GM19438 (cell line): Measurements from ENCODE around the gene C11orf24.
"Not testable (repeated sequence)": the region's sequence is repeated elsewhere in the genome, so short reads cannot be mapped to it uniquely, and the experiment has no call there.

Experiments used
- ATAC-seq: cut with Tn5 transposase; IDR thresholded peaks from one replicate; pipeline ENCODE4 v1.9.1; 2021; ENCODE audit warnings: low read depth; ENCODE audit not compliant: unreplicated experiment

Gene C11orf24

DNA sequence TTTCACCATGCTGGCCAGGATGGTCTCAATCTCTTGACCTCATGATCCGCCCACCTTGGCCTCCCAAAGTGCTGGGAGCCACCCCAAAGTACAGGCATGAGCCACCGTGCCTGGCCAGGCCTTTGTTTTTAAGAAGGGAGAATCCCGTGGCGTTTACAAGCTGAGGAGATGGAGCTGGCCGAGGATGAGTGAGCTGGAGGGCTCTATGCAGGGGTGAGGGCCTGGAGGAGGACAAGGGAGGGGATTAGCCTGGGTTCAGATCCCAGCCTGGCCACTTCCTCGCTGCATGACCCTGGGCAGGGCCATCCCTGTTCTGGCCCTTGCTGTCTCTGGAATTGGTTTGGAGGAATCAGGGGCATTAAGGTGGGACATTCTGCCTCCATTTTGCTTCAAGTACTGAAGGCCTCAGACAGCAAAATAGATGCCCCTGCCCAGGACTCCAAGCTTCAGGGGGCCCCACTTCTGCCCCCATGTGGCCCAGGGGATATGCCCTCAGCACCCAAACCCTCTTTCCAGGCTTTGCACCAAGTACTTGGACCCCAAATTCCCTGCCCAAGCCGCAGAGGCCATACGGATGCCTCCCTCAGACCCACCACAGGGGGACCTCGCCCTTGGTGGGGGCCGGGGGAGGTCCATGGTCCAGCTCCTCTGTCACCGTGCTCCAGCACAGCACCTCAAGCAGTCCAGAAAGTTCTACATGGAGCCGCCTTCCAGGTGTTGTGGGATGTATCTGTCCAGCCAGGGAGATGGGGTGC, 28.5 kb upstream of the C11orf24 start:
- no peak for ATAC-seq

GRCh38 chr11:68299517-68299879, 27.7 kb upstream of the C11orf24 start:
- ATAC-seq: not testable (repeated sequence)

DNA sequence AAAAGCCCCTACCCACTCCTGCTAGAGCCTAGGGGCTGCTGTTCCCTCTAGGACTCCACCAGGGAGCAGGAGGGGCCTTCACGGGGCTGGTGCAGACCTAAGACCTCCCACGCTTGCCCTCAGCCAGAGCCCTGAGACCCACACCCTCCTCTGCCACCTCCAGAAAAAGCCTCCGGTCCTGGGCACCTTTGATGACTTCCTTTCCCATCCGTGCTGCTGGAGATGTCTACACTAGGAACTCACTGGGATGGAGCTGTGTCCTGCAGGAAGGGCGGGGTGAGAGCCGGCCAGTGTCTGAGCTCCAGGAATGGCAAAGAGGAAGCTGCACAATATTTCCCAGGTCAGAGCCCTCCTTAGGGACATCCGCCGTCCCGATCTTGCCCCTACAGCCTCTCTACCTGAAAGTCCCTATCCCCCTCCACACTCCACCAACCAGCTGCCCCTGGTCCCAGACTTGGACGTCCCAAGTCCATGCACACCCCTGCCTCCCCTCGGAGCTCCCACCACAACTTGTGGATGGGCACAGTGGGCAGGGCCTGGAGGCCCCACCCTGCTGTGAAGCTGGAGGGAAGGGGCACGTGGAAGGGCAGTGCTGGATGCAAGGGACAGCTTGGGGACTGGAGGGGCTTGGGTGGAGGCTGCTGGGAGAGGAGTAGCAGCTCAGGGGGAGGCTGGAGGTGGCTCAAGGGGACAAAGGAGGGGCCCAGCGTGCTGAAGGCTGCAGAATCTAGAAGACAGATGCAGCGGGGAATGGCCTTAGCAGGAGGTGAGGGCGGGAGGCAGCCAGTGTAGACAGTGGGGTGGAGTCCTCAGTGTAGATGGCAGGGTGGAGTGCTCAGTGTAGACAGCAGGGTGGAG, 27.1 kb upstream of the C11orf24 start:
- no peak for ATAC-seq

DNA sequence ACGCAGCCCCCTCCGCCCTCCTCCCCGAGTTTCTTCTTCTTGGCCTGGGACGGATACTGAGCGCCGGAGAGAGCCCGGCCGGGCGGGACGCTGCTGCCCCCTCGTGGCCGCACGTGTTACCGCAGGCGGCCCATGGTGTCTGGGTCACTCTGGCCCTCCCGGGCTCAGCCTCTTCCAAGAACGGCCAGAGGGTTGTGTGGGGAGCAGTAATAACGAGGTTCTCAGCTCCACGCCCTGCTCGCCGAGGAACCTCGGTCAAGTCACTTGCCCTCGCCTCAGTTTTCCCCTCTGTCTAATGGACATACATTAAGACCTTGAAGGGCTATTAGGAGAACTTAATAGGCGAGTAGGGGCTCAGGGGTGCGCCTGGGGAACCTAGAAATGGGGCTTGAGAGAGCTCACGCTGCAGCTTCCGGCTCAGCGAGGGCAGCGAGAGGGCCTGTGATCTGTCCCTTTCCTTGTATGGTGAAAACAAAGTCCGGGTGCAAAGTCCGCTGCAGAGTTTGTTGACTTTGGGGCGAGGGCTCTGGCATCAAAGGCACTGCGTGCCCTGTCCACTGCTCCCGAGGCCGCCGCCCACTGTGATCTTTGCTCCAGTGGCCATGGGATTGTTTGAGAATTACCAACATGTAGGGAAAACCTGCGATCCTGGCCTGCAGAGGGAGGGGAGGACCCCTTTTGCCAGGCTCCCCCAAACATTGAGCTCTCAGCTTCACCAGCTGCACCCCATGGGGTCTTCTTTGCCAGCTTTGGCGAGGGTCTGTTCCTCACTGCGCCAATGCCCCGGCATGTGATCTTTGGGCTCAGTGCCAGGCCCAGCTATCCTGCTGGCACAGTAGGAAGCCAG, 26.3 kb upstream of the C11orf24 start:
- ATAC-seq: no peak

DNA sequence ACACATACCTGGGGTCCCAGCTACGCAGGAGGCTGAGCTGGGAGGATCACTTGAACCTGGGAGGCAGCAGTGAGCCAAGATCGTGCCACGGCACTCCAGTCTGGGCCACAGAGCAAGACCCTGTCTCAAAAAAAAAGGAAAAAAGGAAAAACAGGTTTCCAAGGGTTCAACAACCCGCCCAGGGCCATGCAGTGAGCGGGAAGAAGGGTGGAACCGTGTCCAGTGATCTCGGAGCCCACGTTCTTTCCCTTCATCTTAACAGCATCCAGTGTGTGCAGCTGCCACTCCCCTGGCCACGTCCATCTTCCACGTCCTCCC, 25.7 kb upstream of the C11orf24 start:
- ATAC-seq: no peak

- no peak for ATAC-seq
Measured at GRCh38 chr11:68297052-68297378, 25.2 kb upstream of the C11orf24 start.

DNA sequence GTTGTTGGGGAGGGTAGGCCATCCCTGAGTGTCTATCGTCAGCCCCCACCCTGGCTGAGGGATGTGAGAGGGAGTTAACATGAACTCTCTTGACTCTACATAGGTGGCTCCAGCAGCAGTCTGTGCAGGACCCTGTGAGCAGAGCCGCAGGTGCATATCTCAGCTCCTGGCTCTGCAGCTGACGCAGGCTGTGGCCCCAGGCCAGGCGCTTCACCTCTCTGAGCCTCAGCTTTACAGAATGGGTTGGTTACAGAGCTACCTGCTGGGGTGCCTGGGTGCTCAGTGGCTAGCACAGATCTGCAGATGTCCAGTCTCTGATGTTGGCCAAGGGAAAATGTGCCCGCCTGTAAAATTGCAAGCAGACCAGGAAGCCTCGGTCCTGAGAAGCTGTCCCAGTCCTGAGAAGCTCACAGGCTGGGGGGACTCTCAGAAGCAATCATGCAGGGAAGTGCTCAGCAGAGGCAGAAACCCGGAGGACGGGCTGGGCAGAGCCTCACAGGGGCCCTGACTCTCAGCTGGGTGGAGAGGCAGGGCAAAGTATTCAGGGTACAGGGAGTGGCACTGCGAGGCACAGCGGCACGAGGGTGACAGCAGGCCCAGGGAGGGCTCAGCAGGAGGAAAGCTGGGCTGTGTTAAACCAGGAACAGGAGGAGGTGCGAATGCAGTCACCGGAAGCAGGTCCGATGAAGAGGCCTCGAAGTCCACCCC, 24.7 kb upstream of the C11orf24 start:
- ATAC-seq: no peak

GRCh38 chr11:68295940-68296339, 24.2 kb upstream of the C11orf24 start:
- ATAC-seq: no peak

- no peak for ATAC-seq
Measured at GRCh38 chr11:68295271-68295670, 23.5 kb upstream of the C11orf24 start.

GRCh38 chr11:68293708-68294107, 21.9 kb upstream of the C11orf24 start:
- no peak for ATAC-seq

- ATAC-seq: no peak
Measured at GRCh38 chr11:68289456-68289855, 17.7 kb upstream of the C11orf24 start.

DNA sequence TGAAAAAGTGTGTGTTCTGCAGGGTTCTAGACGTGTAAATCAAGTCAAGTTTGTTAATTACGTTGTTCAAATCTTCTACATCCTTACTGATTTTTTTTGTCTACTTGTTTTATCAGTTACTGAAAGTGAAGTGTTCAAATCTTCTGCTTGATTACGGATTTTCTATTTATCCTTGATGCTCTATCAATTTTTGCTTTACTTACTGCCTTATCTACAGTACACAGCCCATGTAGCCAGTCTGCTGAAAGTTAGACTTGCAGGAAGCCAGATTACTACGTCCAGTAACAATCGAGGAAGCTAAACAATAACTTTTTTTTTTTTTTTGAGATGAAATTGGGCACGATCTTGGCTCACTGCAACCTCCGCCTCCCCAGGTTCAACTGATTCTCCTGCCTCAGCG, 15.6 kb upstream of the C11orf24 start:
- ATAC-seq: no peak

GRCh38 chr11:68284588-68284987, 12.8 kb upstream of the C11orf24 start:
- not testable (repeated sequence) for ATAC-seq

GRCh38 chr11:68282861-68283230, 11.1 kb upstream of the C11orf24 start:
- ATAC-seq: no peak

- peak; percentile 66 for ATAC-seq
Measured at GRCh38 chr11:68282141-68282860, 10.5 kb upstream of the C11orf24 start.

DNA sequence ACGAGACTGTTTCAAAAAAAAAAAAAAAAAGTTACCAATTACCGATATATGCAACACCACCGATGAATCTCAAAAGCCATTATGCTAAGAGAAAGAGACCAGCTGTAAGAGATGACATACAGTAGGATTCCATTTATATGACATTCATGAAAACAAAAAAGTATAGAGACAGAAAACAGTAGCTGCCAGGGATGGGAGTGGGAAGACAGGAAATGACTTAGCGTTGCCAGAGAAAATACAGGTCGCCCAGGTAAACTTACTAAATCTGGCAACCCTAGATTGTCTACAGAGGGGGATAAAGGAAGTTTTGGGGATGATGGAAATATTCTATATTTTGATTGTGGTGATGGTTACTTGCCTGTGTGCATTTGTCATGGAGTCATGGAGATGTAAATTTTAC, 7.9 kb upstream of the C11orf24 start:
- ATAC-seq: no peak

DNA sequence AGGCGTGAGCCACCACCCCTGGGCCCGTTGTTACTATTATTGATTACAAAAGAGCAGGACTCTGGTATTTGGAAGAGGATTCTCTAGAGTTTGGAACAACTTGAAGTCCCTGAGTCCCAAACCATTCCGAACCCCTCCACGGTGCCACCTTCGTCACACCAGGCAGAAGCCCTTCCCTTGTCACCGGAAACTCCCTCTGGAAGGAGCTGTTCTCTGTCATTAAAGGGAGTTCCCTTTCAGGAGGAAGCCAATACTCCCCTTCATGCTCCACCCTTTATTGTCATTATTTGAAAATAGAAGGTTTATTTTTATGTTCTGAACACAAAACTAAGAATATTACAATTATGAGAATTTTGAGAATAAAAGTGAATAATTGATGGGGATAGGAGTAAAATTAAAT, 5.1 kb upstream of the C11orf24 start:
- ATAC-seq: no peak

GRCh38 chr11:68275721-68276507, 4.1 kb upstream of the C11orf24 start:
- no peak for ATAC-seq

- no peak for ATAC-seq
Measured at GRCh38 chr11:68274306-68274705, 2.5 kb upstream of the C11orf24 start.
